H1 (cell line): ENCODE results near the gene APEH.

Experiments used
- BCL11A ChIP-seq, 2 experiments: IDR thresholded peaks; one replicate each; pipeline ENCODE4 v1.6.1; 2011; ENCODE audit warnings: low read depth in 2 of 2, low read length in 2 of 2, mild to moderate bottlenecking in 2 of 2
- CHD2 ChIP-seq: IDR thresholded peaks from 2 replicates; pipeline ENCODE4 v1.6.1; 2012; ENCODE audit warnings: low read length, improper control_type of control experiment
- CTCF ChIP-seq, 3 experiments: IDR thresholded peaks; 1 replicate in 2 of 3; 2 replicates in 1 of 3; pipeline versions ENCODE4 v1.5.1 to v1.6.1; 2011; ENCODE audit warnings: low read length in 3 of 3, mild to moderate bottlenecking in 3 of 3, inconsistent platforms in 2 of 3, low read depth in 1 of 3, moderate library complexity in 1 of 3; ENCODE audit not compliant: insufficient read depth in 1 of 3; ENCODE audit errors: control extremely low read depth in 1 of 3
- MAFK ChIP-seq: IDR thresholded peaks from 2 replicates; pipeline ENCODE4 v1.6.1; 2012; ENCODE audit warnings: low read depth, mild to moderate bottlenecking, improper control_type of control experiment, low read length
- MAX ChIP-seq: IDR thresholded peaks from 2 replicates; pipeline ENCODE4 v1.6.1; 2012; ENCODE audit warnings: inconsistent platforms
- POLR2A ChIP-seq, 2 experiments: IDR thresholded peaks; 1 replicate in 1 of 2; 2 replicates in 1 of 2; pipeline ENCODE4 v1.6.1; 2011; ENCODE audit warnings: low read depth in 2 of 2, low read length in 2 of 2, mild to moderate bottlenecking in 2 of 2; ENCODE audit errors: control extremely low read depth in 1 of 2
- SIN3A ChIP-seq, 2 experiments: IDR thresholded peaks in 1 of 2; conservative IDR thresholded peaks in 1 of 2; 2 replicates each; pipeline ENCODE4 v1.6.1; 2011 to 2012; ENCODE audit warnings: low read length in 2 of 2, improper control_type of control experiment in 1 of 2, low read depth in 1 of 2, mild to moderate bottlenecking in 1 of 2

- no peak for TF ChIP-seq CTCF (IDR thresholded peaks at IDR 0.05; ENCODE audit: control extremely low read depth in 1 of 3, insufficient read depth in 1 of 3, low read depth in 1 of 3, low read length in 3 of 3)
- no peak for TF ChIP-seq POLR2A (IDR thresholded peaks at IDR 0.05; ENCODE audit: control extremely low read depth in 1 of 2, low read depth in 2 of 2, low read length in 2 of 2)
- no peak for TF ChIP-seq BCL11A (IDR thresholded peaks at IDR 0.05; ENCODE audit: low read depth in 2 of 2, low read length in 2 of 2)
- no peak for TF ChIP-seq MAFK
- TF ChIP-seq SIN3A (conservative IDR thresholded peaks at IDR 0.05 in 1 of 2, IDR thresholded peaks at IDR 0.05 in 1 of 2; ENCODE audit: low read depth in 1 of 2, low read length in 2 of 2), result no peak
- no peak for TF ChIP-seq MAX
- no peak for TF ChIP-seq CHD2
Measured at GRCh38 chr3:49653621-49654020, 20.5 kb upstream of the APEH start.
